H9 (cell line): ENCODE data around the gene GRK1. TPM values are rescaled to one million over a fixed set of nuclear protein-coding genes. Genes with fewer than 3 reads are reported as not detected.
"Not testable (repeated sequence)": the region's sequence is repeated elsewhere in the genome, so short reads cannot be mapped to it uniquely, and the experiment has no call there.

Experiments
- DNase-seq: peaks from one replicate; pipeline ENCODE4 v3.0.0-alpha.2; 2017
- H2AFZ ChIP-seq: one replicate; pipeline ENCODE4 v1.6.1; 2013; ENCODE audit warnings: mild to moderate bottlenecking, low read length, control low read depth, moderate library complexity
- H2AK5ac ChIP-seq: 2 replicates; pipeline ENCODE4 v1.6.1; 2013; ENCODE audit warnings: low read length, control low read depth, mixed read lengths; ENCODE audit not compliant: insufficient read length
- H2BK120ac ChIP-seq: one replicate; pipeline ENCODE4 v1.6.1; 2013; ENCODE audit warnings: low read depth, mild to moderate bottlenecking, low read length, control low read depth, inconsistent platforms; ENCODE audit not compliant: poor library complexity, severe bottlenecking
- H2BK12ac ChIP-seq: 2 replicates; pipeline ENCODE4 v1.6.1; 2013; ENCODE audit warnings: low read length, control low read depth, mixed read lengths, low read depth; ENCODE audit not compliant: insufficient read length
- H2BK15ac ChIP-seq: 2 replicates; pipeline ENCODE4 v1.6.1; 2013; ENCODE audit warnings: low read depth, low read length, control low read depth
- H2BK20ac ChIP-seq: one replicate; pipeline ENCODE4 v1.6.1; 2013; ENCODE audit warnings: low read depth, mild to moderate bottlenecking, low read length, control low read depth, inconsistent platforms; ENCODE audit not compliant: poor library complexity, severe bottlenecking
- H2BK5ac ChIP-seq: 2 replicates; pipeline ENCODE4 v1.6.1; 2013; ENCODE audit warnings: low read length, control low read depth, mixed read lengths; ENCODE audit not compliant: insufficient read length
- H3K14ac ChIP-seq: 2 replicates; pipeline ENCODE4 v1.6.1; 2013; ENCODE audit warnings: low read length, control low read depth; ENCODE audit not compliant: insufficient read depth
- H3K18ac ChIP-seq: 2 replicates; pipeline ENCODE4 v1.6.1; 2013; ENCODE audit warnings: low read depth, mild to moderate bottlenecking, mixed read lengths, low read length, control low read depth; ENCODE audit not compliant: insufficient read length
- H3K23ac ChIP-seq: 2 replicates; pipeline ENCODE4 v1.6.1; 2013; ENCODE audit warnings: low read length, control low read depth, mixed read lengths, low read depth; ENCODE audit not compliant: insufficient read length
- H3K23me2 ChIP-seq: 2 replicates; pipeline ENCODE4 v1.6.1; 2013; ENCODE audit warnings: low read depth, mild to moderate bottlenecking, mixed read lengths, low read length, control low read depth; ENCODE audit not compliant: insufficient read length, poor library complexity, severe bottlenecking
- H3K27ac ChIP-seq: 2 replicates; pipeline ENCODE4 v1.5.1; 2013; ENCODE audit warnings: low read length, control low read depth, mixed read lengths, low read depth; ENCODE audit not compliant: insufficient read length
- H3K27me3 ChIP-seq: 2 replicates; pipeline ENCODE4 v1.6.1; 2013; ENCODE audit warnings: low read length, control low read depth, inconsistent platforms; ENCODE audit not compliant: insufficient read depth
- H3K4ac ChIP-seq: 2 replicates; pipeline ENCODE4 v1.6.1; 2013; ENCODE audit warnings: low read depth, mild to moderate bottlenecking, control low read depth, inconsistent platforms, low read length, moderate library complexity
- H3K4me1 ChIP-seq: 2 replicates; pipeline ENCODE4 v1.6.1; 2013; ENCODE audit warnings: low read length, control low read depth, inconsistent platforms; ENCODE audit not compliant: insufficient read depth
- H3K4me2 ChIP-seq: 2 replicates; pipeline ENCODE4 v1.6.1; 2013; ENCODE audit warnings: low read length, control low read depth, mixed read lengths; ENCODE audit not compliant: insufficient read length, insufficient read depth
- H3K56ac ChIP-seq: 2 replicates; pipeline ENCODE4 v1.6.1; 2013; ENCODE audit warnings: low read depth, mild to moderate bottlenecking, mixed read lengths, low read length, control low read depth; ENCODE audit not compliant: insufficient read length
- H3K79me1 ChIP-seq: 2 replicates; pipeline ENCODE4 v1.6.1; 2013; ENCODE audit warnings: low read depth, mild to moderate bottlenecking, moderate library complexity, low read length, control low read depth, inconsistent platforms; ENCODE audit not compliant: insufficient read depth, poor library complexity, severe bottlenecking
- H3K79me2 ChIP-seq: 2 replicates; pipeline ENCODE4 v1.6.1; 2013; ENCODE audit warnings: low read length, control low read depth, inconsistent platforms; ENCODE audit not compliant: insufficient read depth
- H3K9ac ChIP-seq: 2 replicates; pipeline ENCODE4 v1.6.1; 2013; ENCODE audit warnings: low read length, control low read depth, mixed read lengths; ENCODE audit not compliant: insufficient read length; ENCODE audit errors: extremely low read depth
- H3K9me3 ChIP-seq: one replicate; pipeline ENCODE4 v1.6.1; 2013; ENCODE audit warnings: low read depth, low read length, inconsistent platforms; ENCODE audit not compliant: control insufficient read depth
- H3T11ph ChIP-seq: one replicate; pipeline ENCODE4 v1.6.1; 2013; ENCODE audit warnings: mild to moderate bottlenecking, low read length, control low read depth, inconsistent platforms
- H4K20me1 ChIP-seq: one replicate; pipeline ENCODE4 v1.6.1; 2013; ENCODE audit not compliant: control insufficient read depth, insufficient read length, insufficient read depth
- H4K5ac ChIP-seq: 2 replicates; pipeline ENCODE4 v1.6.1; 2013; ENCODE audit warnings: low read depth, mild to moderate bottlenecking, mixed read lengths, low read length, control low read depth; ENCODE audit not compliant: insufficient read length
- H4K8ac ChIP-seq: replicated peaks from 2 replicates; pipeline ENCODE4 v1.6.1; 2013; ENCODE audit warnings: low read length, control low read depth, mixed read lengths, low read depth; ENCODE audit not compliant: insufficient read length
- H4K91ac ChIP-seq: 2 replicates; pipeline ENCODE4 v1.6.1; 2013; ENCODE audit warnings: low read depth, mild to moderate bottlenecking, moderate library complexity, mixed read lengths, low read length, control low read depth; ENCODE audit not compliant: insufficient read length
- H3K27ac Mint-ChIP-seq, 3 experiments: 2 replicates in 2 of 3; 3 replicates in 1 of 3; pipeline ENCODE4 v1.8.0; 2020 to 2021; ENCODE audit warnings: mixed read lengths in 3 of 3, mild to moderate bottlenecking in 1 of 3, moderate library complexity in 1 of 3
- H3K27me3 Mint-ChIP-seq: 2 replicates; pipeline ENCODE4 v1.8.0; 2021; ENCODE audit warnings: low read depth, mild to moderate bottlenecking, moderate library complexity, mixed read lengths
- H3K36me3 Mint-ChIP-seq, 3 experiments: 2 replicates in 2 of 3; 3 replicates in 1 of 3; pipeline ENCODE4 v1.8.0; 2020 to 2021; ENCODE audit warnings: low read depth in 3 of 3, mixed read lengths in 3 of 3; ENCODE audit not compliant: insufficient read depth in 1 of 3
- H3K4me1 Mint-ChIP-seq, 2 experiments: 2 replicates each; pipeline ENCODE4 v1.8.0; 2020; ENCODE audit warnings: mixed read lengths in 2 of 2
- H3K4me3 Mint-ChIP-seq, 2 experiments: 2 replicates in 1 of 2; 3 replicates in 1 of 2; pipeline ENCODE4 v1.8.0; 2020 to 2021; ENCODE audit warnings: mild to moderate bottlenecking in 2 of 2, mixed read lengths in 2 of 2, moderate library complexity in 1 of 2
- H3K9me3 Mint-ChIP-seq, 2 experiments: 2 replicates in 1 of 2; 3 replicates in 1 of 2; pipeline ENCODE4 v1.8.0; 2020; ENCODE audit warnings: mild to moderate bottlenecking in 2 of 2, mixed read lengths in 2 of 2, moderate library complexity in 1 of 2
- CTCF ChIP-seq: fragments of 200-600 bp; sonication (generic); conservative IDR thresholded peaks from 3 replicates; pipeline ENCODE4 v1.8.0; 2021; ENCODE audit warnings: antibody characterized with exemption, mild to moderate bottlenecking
- WGBS: extraction: QIAGEN DNeasy Blood & Tissue Kit; methylation state at CpG from one replicate; pipeline ENCODE4 v1.1.7; 2013; ENCODE audit warnings: missing lambda C conversion rate, low lambda C conversion rate, mixed read lengths; ENCODE audit not compliant: insufficient read length; ENCODE audit errors: extremely low coverage; 5-methylcytosine and 5-hydroxymethylcytosine counted together
- total RNA-seq: library from RNA; stranded (reverse); gene quantifications from 2 replicates; pipeline ENCODE4 v1.2.1, GENCODE V29; 2021

GRK1 gene
- total RNA-seq, 1 experiment from 2014 or later: 0.31 TPM

DNA sequence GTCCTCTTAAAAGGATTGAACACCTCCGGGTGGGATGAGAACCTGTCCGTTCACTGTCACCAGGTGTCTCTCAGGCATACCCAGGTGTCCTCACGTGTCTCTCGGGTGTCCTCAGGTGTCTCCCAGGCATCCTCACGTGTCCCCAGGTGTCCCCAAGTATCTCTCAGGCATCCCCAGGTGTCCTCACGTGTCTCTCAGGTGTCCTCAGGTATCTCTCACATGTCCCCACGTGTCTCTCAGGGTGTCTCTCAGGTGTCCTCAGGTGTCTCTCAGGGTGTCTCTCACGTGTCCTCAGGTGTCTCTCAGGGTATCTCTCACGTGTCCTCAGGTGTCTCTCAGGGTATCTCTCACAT lies 42.8 kb upstream of the GRK1 start:
- H3K27me3 Mint-ChIP-seq: peaks cover 1% of the 10 kb centered on the region; the same call in 1 of the 2 replicates
- H3K27ac Mint-ChIP-seq: no peak overlapping the region; a peak in 1 of 7 replicates
- no peak overlapping the region for H3K23ac ChIP-seq
- H3K23me2 ChIP-seq: no peaks in the 10 kb centered on the region
- no peak overlapping the region for H4K8ac ChIP-seq
- H3K4me3 Mint-ChIP-seq: no peak overlapping the region
- H2BK120ac ChIP-seq: no peak overlapping the region
- H3K56ac ChIP-seq: no peak overlapping the region
- no peaks in the 10 kb centered on the region for H3K9me3 ChIP-seq
- H3K4ac ChIP-seq: no peak overlapping the region
- H2AFZ ChIP-seq: no peak overlapping the region
- H3K4me1 Mint-ChIP-seq: 0 out of 4 replicates have a peak, but pooled peaks cover 0 to 4% of the 10 kb centered on the region in 2 experiments
- H2BK20ac ChIP-seq: no peak overlapping the region
- no peak for DNase-seq
- no peak overlapping the region for H3K9ac ChIP-seq
- no peaks in the 10 kb centered on the region for H4K20me1 ChIP-seq
- H3K27me3 ChIP-seq: no peaks in the 10 kb centered on the region
- H3K18ac ChIP-seq: no peak overlapping the region
- H3K9me3 Mint-ChIP-seq: peaks cover 14 to 18% of the 10 kb centered on the region in 2 experiments
- no peaks in the 10 kb centered on the region; the same call in 1 of the 2 replicates for H3K79me2 ChIP-seq
- no peak overlapping the region for H3K27ac ChIP-seq
- no peaks in the 10 kb centered on the region for H3K79me1 ChIP-seq
- no peak overlapping the region for H2BK5ac ChIP-seq
- no peak overlapping the region for H2BK12ac ChIP-seq
- H4K91ac ChIP-seq: no peak overlapping the region
- no peak overlapping the region for H3K14ac ChIP-seq
- H3K36me3 Mint-ChIP-seq: peaks cover 55 to 77% (median 66%) of the 10 kb centered on the region in 3 experiments
- no peak overlapping the region for H3K4me2 ChIP-seq
- no peak overlapping the region for H4K5ac ChIP-seq
- WGBS: no CpG with 5 or more reads among the region's 9 CpGs
- no peak overlapping the region for H2AK5ac ChIP-seq
- H3T11ph ChIP-seq: no peak overlapping the region
- H2BK15ac ChIP-seq: no peak overlapping the region
- no peak for TF ChIP-seq CTCF
- no peaks in the 10 kb centered on the region for H3K4me1 ChIP-seq

DNA sequence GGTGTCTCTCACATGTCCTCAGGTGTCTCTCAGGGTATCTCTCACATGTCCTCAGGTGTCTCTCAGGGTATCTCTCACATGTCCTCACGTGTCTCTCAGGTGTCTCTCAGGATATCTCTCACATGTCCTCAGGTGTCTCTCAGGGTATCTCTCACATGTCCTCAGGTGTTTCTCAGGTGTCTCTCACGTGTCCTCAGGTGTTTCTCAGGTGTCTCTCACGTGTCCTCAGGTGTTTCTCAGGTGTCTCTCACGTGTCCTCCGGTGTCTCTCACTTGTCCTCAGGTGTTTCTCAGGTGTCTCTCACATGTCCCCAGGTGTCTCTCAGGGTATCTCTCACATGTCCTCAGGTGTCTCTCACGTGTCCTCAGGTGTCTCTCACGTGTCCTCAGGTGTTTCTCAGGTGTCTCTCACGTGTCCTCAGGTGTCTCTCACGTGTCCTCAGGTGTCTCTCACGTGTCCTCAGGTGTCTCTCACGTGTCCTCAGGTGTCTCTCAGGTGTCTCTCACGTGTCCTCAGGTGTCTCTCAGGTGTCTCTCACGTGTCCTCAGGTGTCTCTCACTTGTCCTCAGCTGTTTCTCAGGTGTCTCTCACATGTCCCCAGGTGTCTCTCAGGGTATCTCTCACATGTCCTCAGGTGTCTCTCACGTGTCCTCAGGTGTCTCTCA lies 42.2 kb upstream of the GRK1 start:
- H3K18ac ChIP-seq, H3K4ac ChIP-seq, H2BK20ac ChIP-seq, H3K4me3 Mint-ChIP-seq, H3K14ac ChIP-seq, H3K4me1 Mint-ChIP-seq, H3K27ac Mint-ChIP-seq, H4K5ac ChIP-seq, H2AFZ ChIP-seq, H2BK15ac ChIP-seq, H3T11ph ChIP-seq, H3K27ac ChIP-seq, H3K27me3 ChIP-seq, H3K23me2 ChIP-seq, H4K8ac ChIP-seq, H3K9ac ChIP-seq, H3K79me2 ChIP-seq, H3K4me2 ChIP-seq, H2BK5ac ChIP-seq, DNase-seq, H4K20me1 ChIP-seq, H3K56ac ChIP-seq, H2BK12ac ChIP-seq, H3K79me1 ChIP-seq, H3K23ac ChIP-seq, H3K4me1 ChIP-seq, H2BK120ac ChIP-seq, H2AK5ac ChIP-seq, H4K91ac ChIP-seq, H3K9me3 ChIP-seq, H3K27me3 Mint-ChIP-seq: not testable (repeated sequence)
- no CpG with 5 or more reads among the region's 14 CpGs for WGBS
- Mint-ChIP-seq H3K9me3 (peaks cover 14 to 18% of the 10 kb centered on the region in 2 experiments), H3K36me3 (peaks cover 60 to 82% (median 71%) of the 10 kb centered on the region in 3 experiments)
